ENCODE data around the gene MBD4. TPM values are rescaled to one million over a fixed set of nuclear protein-coding genes. Genes with fewer than 3 reads are reported as not detected.

Gene MBD4
- total RNA-seq, 1 donor from 2014 or later, result 18.8 TPM

DNA sequence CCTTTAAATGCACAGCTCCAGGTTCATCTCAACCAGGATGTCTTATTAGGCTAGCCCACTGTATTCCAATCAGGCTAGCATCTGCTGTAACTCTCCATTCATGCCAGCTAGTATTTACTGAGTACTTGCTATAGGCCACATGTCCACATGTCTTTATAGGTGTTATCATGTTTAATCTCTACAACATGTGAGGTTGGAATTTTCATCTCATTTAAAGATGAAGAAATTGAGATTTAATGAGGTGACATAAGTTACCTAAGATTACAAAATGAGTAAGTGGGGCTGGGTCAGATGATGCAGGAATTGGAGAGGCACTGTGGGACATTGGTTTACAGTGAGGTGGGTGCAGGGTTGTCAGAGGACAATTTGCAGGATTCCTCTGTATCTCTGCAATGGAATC is 3.2 kb upstream of the MBD4 start:
- H3K27me3 ChIP-seq (ENCODE audit: low read depth), result no peaks in the 10 kb centered on the region
- intact Hi-C loops (cut with micrococcal nuclease), result no loop called here
- peaks cover 1% of the 10 kb centered on the region for H3K36me3 ChIP-seq
- TF ChIP-seq, protein P1, sequence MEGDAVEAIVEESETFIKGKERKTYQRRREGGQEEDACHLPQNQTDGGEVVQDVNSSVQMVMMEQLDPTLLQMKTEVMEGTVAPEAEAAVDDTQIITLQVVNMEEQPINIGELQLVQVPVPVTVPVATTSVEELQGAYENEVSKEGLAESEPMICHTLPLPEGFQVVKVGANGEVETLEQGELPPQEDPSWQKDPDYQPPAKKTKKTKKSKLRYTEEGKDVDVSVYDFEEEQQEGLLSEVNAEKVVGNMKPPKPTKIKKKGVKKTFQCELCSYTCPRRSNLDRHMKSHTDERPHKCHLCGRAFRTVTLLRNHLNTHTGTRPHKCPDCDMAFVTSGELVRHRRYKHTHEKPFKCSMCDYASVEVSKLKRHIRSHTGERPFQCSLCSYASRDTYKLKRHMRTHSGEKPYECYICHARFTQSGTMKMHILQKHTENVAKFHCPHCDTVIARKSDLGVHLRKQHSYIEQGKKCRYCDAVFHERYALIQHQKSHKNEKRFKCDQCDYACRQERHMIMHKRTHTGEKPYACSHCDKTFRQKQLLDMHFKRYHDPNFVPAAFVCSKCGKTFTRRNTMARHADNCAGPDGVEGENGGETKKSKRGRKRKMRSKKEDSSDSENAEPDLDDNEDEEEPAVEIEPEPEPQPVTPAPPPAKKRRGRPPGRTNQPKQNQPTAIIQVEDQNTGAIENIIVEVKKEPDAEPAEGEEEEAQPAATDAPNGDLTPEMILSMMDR (IDR thresholded peaks at IDR 0.05; ENCODE audit: borderline replicate concordance), result no peak
- no peak for DNase-seq
- H3K9me3 ChIP-seq (replicated peaks), result no peaks in the 10 kb centered on the region
- peaks cover 78% of the 10 kb centered on the region for H3K4me1 ChIP-seq
- no peak overlapping the region for H3K4me3 ChIP-seq
- peak overlapping the region; percentile 94 for H3K27ac ChIP-seq (replicated peaks)

GRCh38 chr3:129442486-129442885 is 2.7 kb upstream of the MBD4 start:
- peaks cover 82% of the 10 kb centered on the region for H3K4me1 ChIP-seq
- H3K36me3 ChIP-seq, result peaks cover 6% of the 10 kb centered on the region
- TF ChIP-seq, protein P1 (IDR thresholded peaks at IDR 0.05; ENCODE audit: borderline replicate concordance), result no peak
- no peak for DNase-seq
- intact Hi-C loops (cut with micrococcal nuclease), result no loop called here
- H3K9me3 ChIP-seq (replicated peaks), result no peaks in the 10 kb centered on the region
- H3K4me3 ChIP-seq, result peak overlapping the region; percentile 88
- peak overlapping the region; percentile 94 for H3K27ac ChIP-seq (replicated peaks)
- no peaks in the 10 kb centered on the region for H3K27me3 ChIP-seq (ENCODE audit: low read depth)

DNA sequence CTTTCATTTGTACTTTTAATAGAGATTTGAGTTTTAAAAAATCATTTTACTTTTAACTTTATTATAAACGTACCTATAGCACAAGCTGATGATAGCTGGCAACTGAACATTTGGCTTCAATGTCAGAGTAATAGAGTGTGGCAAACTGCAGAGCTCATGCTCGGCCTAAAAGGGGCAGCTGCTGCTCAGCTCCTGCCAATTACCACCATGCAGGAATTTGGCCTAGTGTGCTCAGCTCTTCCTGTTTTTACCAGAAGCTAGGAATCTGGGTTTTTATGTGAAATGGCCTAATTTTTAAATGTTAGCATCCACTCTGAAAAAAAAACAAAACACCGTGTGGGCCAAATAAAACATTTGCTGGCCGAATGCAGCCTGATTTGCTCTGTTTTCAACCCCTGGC is 2.0 kb upstream of the MBD4 start:
- Histone ChIP-seq H3K4me1 (peaks cover 81% of the 10 kb centered on the region), H3K27ac (replicated peaks) (peak overlapping the region; percentile 94), H3K27me3 (ENCODE audit: low read depth) (no peaks in the 10 kb centered on the region), H3K9me3 (replicated peaks) (no peaks in the 10 kb centered on the region), H3K36me3 (peaks cover 13% of the 10 kb centered on the region), H3K4me3 (peak overlapping the region; percentile 88)
- TF ChIP-seq, protein P1 (IDR thresholded peaks at IDR 0.05; ENCODE audit: borderline replicate concordance), result no peak
- intact Hi-C loops (cut with micrococcal nuclease), result no loop called here
- DNase-seq, result no peak

DNA sequence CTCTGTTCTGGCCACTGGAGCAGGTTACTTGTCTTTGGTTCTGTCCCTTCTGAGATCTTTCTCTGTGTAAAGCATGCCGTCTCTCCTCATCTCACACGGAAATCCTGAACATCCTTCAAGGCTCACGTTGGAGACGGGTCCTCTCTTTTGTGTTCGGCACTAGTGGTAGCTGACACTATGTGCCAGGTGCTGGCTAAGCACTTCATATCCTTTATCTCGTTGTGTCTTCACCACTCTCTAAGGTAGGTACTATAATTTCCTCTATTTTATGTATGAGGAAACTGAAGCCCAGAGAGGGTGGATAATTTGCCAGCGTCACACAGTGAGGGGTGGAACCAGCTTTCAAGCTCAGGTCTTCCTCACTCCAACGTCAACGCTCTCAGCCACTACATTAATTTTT is 1.5 kb upstream of the MBD4 start:
- intact Hi-C loops (cut with micrococcal nuclease), result no loop called here
- Histone ChIP-seq H3K4me1 (peaks cover 85% of the 10 kb centered on the region), H3K36me3 (peaks cover 19% of the 10 kb centered on the region), H3K4me3 (peak overlapping the region; percentile 88), H3K9me3 (replicated peaks) (no peaks in the 10 kb centered on the region), H3K27me3 (ENCODE audit: low read depth) (no peaks in the 10 kb centered on the region), H3K27ac (replicated peaks) (peak overlapping the region; percentile 94)
- TF ChIP-seq, protein P1 (IDR thresholded peaks at IDR 0.05; ENCODE audit: borderline replicate concordance), result no peak
- no peak for DNase-seq

- Histone ChIP-seq H3K4me1 (peaks cover 89% of the 10 kb centered on the region), H3K27ac (replicated peaks) (peak overlapping the region; percentile 94), H3K4me3 (peak overlapping the region; percentile 88), H3K27me3 (ENCODE audit: low read depth) (no peaks in the 10 kb centered on the region), H3K36me3 (peaks cover 24% of the 10 kb centered on the region), H3K9me3 (replicated peaks) (no peaks in the 10 kb centered on the region)
- intact Hi-C loops (cut with micrococcal nuclease), result no loop called here
- TF ChIP-seq, protein P1 (IDR thresholded peaks at IDR 0.05; ENCODE audit: borderline replicate concordance), result no peak
- DNase-seq, result no peak
Observed at GRCh38 chr3:129440618-129441190, 956 bp upstream of the MBD4 start.

Measured in left ventricle myocardium inferior (tissue), 1 donor.